CD4-positive, alpha-beta T cell treated with Interleukin-6 at 100 ng/mL for 8 hours (primary cell): ENCODE measurements around the gene RABEPK.
"Not testable (repeated sequence)": the region's sequence is repeated elsewhere in the genome, so short reads cannot be mapped to it uniquely, and the experiment has no call there.

ENCODE experiments used
- DNase-seq: peaks from one replicate; pipeline ENCODE4 v3.0.0-alpha.2; 2020; ENCODE audit warnings: mixed read lengths, low spot score

Gene RABEPK

DNA sequence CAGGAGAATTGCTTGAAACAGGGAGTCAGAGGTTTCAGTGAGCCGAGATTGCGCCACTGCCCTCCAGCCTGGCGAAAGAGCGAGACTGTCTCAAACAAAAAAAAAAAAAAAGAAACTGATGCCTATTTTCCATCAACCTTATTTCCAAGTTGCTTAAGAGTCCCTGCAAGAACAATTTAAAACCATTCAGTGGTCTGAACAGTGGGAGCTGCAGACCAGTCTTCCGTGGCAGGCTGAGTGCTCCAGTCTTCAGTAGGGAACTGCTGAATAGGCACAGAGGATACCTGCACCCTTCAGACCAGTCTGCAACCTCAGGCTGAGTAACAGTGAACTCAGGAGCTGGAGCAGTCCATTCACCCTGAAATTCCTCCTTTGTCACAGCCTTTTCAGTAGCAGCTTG lies 5.9 kb upstream of the RABEPK start:
- not testable (repeated sequence) for DNase-seq

DNA sequence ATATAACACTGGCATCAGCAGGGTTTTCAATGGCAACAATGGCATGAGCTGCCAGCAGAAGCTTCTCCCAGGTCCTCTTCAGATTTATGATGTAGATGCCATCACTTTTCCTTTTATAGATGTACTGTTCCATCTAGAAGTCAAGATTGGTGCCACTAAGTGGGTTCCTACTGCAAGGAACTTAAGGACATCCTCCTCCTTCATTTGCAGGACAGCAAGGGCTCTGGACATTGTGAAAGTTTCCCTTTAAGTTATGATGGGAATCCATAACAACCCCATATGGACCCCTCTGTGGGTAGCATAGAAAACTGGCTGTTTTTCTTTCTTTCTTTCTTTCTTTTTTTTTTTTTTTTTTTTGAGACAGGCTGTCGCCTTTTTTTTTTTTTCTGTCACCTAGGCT lies 4.8 kb upstream of the RABEPK start:
- not testable (repeated sequence) for DNase-seq

GRCh38 chr9:125202846-125203618 lies 2.7 kb downstream of the RABEPK start:
- no peak for DNase-seq

DNA sequence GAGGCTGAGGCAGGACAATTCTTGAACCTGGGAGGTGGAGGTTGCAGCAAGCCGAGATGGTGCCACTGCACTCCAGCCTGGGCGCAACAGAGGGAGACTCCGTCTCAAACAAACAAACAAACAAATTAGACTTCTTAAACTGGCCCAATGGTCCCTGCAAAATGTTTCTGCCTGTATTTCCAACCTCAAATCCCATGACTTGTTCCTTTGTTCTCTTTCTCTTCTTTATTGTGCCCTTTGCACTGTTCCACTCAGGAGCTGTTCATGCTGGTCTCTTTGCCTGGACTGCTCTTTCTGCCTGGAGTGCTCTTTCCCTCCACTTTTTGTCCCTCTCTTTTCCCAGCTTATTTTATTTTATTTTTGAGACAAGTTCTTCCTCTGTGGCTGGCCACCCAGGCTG lies 4.1 kb downstream of the RABEPK start:
- no peak for DNase-seq

DNA sequence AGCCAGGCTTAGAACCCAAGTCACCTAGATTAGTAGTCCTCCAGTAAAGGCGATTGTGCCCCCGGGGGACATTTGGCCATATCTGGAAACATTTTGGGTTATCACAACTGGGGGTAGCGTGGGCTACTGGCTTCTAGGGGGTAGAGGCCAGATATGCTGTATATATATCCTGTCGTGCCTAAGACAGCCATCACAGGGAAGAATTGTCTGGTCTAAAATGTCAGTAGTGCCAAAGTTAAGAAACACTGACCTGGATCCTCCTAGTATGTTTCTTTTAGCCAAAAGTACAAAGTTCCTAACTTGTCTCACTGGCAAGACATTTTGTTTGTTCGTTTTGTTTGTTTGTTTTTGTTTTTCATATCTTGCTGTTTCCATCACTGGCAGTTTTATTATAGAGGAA lies 13.8 kb downstream of the RABEPK start:
- no peak for DNase-seq

- no peak for DNase-seq
Measured at GRCh38 chr9:125218621-125219020, 18.3 kb downstream of the RABEPK start.

DNA sequence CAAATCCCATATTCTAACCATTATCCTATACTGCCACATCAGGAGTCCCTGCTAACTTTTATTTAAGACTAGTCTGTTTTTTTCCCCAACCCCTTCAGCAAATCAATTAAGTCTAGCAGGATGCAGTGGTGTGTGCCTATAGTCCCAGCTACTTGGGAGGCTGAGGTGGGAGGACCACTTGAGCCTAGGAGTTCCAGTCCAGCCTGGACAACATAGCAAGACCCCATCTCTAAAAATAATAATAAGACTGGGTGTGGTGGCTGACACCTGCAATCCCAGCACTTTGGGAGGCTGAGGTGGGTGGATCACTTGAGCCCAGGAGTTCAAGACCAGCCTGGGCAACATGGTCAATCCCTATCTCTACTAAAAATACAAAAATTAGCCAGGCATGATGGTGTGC lies 24.5 kb downstream of the RABEPK start:
- DNase-seq = not testable (repeated sequence)

GRCh38 chr9:125227761-125228160 lies 27.4 kb downstream of the RABEPK start:
- no peak for DNase-seq

DNA sequence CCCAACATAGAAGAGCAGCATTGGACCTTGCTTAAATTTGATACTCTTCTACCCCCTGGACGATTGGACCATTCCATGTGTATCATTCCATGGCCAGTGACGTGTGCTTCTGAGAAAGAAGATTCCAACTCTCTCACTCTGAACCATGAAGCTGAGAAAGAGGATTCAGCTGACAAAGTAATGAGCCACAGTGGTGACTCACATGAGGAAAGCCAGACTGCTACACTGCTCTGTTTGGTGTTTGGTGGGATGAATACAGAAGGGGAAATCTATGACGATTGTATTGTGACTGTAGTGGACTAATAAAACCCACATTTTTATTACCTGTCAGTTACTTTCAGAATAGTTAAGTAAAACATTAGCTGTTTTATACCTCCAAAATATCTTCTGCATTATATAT lies 33.3 kb downstream of the RABEPK start:
- no peak for DNase-seq

GRCh38 chr9:125234099-125234498 lies 33.8 kb downstream of the RABEPK start:
- DNase-seq = not testable (repeated sequence)

DNA sequence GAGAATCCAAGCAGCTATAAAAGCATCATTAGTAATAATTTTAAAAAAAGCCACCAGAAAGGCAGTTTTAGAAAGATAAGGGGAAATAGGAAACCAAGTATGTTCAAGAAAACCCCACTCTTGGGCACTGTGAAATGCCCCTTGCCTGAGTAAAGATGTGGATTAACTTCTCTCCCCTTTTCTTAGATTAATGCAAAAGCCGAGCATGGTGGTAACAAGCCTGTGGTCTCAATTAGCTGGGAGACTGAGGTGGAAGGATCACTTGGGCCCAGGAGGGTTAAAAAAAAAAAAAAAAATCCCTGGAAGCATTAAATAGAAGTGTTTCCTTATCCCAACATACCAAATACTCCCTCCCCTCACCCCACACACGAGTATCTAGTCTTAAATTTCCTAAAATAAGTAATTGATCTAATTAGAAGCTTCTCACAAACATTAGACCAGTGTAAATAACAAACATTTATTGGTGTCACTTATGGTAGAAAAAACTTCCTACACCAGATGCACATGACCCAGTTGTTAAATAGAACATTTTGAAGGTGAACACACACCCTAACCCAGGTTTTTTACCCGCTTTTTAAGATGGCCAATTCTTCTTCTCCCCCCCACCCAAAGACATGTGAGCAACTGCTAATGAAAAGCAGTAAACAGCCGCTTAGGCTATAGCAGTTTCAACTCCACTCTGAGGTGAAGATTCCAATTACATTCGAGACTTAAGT lies 35.6 kb downstream of the RABEPK start:
- no peak for DNase-seq

DNA sequence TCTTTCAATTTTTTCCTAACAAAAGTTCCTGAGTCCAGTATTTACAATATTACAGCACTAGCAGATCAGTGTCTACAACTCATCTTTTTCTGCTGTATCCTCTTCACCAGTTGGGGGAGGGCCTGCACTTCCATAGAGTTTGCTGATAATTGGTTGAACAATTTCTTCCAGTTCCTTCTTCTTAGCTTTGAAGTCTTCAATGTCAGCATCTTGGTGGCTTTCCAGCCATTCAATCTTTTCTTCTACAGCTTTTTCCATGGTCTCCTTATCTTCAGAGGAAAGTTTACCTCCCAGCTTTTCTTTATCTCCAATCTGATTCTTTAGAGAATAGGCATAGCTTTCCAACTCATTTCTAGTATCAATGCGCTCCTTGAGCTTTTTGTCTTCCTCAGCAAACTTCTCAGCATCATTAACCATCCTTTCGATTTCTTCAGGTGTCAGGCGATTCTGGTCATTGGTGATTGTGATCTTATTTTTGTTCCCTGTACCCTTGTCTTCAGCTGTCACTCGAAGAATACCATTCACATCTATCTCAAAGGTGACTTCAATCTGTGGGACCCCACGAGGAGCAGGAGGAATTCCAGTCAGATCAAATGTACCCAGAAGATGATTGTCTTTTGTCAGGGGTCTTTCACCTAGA lies 36.3 kb downstream of the RABEPK start:
- not testable (repeated sequence) for DNase-seq

DNA sequence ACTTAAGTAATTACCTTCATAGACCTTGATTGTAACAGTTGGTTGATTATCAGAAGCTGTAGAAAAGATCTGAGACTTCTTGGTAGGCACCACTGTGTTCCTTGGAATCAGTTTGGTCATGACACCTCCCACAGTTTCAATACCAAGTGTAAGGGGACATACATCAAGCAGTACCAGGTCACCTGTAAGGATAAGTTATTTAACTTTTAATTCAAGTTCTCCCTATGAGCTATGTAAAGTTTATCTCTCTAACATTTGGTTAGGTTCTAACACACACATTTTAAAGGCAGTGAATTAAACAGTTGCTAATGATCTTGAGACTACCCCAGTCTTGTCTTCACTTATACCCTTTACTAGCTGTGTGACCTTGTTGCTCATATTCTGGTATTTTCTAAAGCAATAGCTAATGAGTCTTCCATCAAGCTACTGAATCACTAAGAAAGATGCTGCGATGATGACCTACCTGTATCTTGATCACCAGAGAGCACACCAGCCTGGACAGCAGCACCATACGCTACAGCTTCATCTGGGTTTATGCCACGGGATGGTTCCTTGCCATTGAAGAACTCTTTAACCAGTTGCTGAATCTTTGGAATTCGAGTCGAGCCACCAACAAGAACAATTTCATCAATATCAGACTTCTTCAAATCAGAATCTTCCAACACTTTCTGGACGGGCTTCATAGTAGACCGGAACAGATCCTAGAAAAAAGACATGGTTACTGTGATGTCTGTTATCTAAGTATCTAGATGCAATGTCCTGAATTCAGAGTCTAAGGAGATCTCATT lies 38.0 kb downstream of the RABEPK start:
- DNase-seq = no peak

DNA sequence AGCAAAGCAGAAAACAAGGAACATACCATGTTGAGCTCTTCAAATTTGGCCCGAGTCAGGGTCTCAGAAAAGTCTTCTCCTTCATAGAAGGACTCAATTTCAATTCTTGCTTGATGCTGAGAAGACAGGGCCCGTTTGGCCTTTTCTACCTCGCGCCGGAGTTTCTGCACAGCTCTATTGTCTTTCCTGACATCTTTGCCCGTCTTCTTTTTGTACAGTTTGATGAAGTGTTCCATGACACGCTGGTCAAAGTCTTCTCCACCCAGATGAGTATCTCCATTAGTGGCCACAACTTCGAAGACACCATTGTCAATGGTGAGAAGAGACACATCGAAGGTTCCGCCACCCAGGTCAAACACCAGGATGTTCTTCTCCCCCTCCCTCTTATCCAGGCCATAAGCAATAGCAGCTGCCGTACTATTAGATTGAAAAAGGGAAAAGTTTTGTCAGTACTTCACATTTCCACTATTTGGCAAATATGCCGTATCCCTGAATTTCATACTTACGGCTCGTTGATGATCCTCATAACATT lies 38.6 kb downstream of the RABEPK start:
- no peak for DNase-seq

DNA sequence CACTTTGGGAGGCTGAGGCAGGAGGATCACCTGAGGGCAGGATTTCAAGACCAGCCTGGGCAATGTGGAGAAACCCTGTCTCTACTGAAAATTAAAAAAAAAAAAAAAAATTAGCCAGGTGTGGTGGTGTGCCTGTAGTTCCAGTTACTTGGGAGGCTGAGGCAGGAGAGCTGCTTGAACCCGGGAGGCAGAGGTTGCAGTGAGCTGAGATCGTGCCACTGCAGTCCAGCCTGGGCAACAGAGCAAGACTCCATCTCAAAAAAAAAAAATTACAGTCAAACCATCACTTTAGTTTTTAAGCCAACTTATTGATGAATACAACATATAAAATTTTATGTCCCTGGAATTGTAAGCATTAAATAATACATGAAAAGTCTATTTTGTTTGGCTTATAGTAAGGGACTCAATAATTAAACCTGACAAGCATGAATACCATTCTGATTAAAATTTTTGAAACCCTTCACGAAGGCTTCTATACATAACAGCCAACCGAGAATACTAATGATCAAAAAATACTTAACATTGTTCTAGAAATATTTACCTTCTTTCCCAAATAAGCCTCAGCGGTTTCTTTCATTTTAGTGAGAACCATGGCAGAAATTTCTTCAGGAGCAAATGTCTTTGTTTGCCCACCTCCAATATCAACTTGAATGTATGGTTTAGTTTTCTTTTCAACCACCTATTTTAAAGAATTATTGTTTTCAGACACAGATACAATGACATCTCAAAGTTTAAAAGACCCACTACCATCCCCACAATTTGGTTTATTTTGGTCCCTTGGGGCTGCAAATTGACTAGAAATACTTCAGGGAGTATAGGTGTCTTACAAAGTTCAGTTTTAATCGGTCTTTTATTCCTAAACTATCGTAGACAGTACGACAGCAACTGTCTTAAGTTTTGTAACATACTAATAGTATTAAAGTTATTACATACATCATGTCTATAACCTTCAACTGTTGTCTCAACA lies 39.6 kb downstream of the RABEPK start:
- DNase-seq = no peak

- peak; percentile 14 for DNase-seq
Measured at GRCh38 chr9:125240649-125240999, 40.3 kb downstream of the RABEPK start.

DNA sequence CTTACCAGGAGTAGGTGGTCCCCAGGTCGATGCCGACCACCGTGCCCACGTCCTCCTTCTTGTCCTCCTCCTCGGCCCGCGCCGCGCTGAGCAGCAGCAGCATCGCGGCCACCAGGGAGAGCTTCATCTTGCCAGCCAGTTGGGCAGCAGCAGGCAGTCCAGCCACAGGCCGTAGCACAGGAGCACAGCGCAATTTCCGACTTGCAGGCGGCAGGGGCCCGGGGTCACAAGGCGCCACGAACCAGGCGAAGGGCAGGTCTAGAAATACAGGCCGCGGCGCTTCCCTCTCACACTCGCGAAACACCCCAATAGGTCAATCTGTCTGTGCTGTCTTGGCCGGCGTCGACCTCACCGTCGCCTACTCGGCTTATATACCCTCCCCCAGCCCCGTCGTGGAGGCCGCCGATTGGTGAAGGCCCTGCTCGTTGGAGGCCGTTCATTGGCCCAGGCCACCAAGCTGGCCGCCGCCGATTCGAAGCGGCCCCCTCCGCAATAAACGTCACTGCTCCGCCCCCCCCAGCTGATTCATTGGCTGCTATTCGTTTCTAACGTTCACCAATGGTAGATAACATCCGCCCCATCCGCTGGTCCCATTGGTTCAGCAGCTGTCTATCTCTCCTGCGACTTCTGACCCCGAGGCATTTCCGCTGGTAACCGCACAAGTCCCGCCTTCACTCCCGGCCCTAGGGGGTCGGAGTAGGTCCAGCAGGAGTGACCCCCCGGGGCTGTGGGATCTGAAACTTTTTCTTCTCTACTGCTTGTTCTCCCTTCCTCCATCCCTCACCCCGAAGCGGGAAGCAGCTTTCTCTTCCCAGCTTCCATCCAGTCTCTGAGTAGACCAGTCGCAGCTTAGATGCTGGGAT lies 40.9 kb downstream of the RABEPK start, which contains the start of gene HSPA5:
Gene HSPA5 (minus strand): TSS at position 344 of the 863 bp plus-strand sequence. CDS start 217 bp downstream, at position 127.
- peak; percentile 99 for DNase-seq

- no peak for DNase-seq
Measured at GRCh38 chr9:125241863-125242739, 41.8 kb downstream of the RABEPK start.

DNA sequence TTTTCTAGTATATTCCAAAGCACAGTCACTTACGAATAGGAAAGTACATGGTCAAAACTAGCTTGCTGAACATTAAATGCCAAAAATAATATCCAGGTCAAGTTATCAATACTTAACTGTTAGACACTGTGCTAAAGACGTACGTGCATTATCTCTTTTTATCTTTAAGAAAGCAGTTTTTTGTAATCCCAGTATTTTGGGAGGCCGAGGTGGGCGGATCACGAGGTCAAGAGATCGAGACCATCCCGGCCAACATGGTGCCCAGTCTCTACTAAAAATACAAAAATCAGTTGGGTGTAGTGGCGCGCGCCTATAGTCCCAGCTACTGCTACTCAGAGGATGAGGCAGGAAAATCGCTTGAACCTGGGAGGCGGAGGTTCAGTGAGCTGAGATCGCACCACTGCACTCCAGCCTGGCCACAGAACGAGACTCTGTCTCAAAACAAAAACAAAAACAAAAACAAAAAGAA lies 43.5 kb downstream of the RABEPK start:
- DNase-seq = no peak
